LNCAP (cell line): ENCODE results near the gene PRDX2.
A peak's percentile ranks its signal among the peaks of the same experiment; 100 is the strongest.

ENCODE experiments used
- TF ChIP-seq, protein P1 (sequence below): fragments of 450-650 bp; IDR thresholded peaks from 2 replicates; pipeline ENCODE4 v1.5.1; 2017; ENCODE audit warnings: mild to moderate bottlenecking

The PRDX2 gene

DNA sequence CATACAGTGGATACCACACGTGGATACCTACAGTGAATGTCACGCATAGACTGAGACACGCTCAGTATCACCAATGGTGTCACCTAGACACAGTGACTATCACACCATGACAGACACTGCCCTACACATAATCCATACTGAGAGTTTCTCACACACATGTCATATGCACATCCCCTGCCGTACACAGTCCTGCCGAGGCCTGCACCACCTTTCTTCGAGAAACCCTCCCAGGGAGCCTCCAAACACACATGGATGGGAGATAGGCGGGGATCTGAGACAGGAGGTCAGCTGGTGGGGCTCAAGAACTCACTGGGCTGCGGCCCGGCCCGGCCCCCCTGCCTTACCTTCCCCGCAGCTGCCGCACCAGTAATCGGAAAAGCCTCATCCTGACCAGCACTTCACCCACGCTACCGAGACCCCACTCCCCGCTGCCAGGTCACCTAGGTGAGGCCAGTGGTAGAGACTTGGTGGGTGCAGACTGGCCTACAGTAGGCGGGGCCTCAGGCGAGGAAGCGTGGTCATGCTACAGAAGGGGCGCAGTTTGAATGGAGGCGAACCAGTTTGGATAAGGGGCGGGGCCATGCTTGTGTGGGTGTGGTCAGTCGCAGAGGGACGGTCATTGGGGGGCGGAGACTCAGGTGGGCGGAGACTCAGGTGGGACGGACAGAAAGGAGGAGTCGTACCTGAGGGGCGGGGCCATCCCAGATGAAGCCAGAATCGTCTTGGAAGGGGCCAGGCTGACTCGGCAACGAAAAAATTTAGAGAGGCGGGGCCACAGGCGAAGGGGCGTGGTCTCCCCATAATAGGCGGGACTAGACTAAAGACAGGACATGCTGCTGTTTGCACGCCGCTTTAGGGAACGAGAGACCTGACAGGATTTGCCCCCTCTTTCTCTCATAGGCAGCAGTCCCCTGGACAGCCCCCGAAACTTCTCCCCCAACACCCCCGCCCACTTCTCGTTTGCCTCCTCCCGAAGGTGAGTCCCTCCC is 38.8 kb upstream of the PRDX2 start:
- TF ChIP-seq, protein P1, sequence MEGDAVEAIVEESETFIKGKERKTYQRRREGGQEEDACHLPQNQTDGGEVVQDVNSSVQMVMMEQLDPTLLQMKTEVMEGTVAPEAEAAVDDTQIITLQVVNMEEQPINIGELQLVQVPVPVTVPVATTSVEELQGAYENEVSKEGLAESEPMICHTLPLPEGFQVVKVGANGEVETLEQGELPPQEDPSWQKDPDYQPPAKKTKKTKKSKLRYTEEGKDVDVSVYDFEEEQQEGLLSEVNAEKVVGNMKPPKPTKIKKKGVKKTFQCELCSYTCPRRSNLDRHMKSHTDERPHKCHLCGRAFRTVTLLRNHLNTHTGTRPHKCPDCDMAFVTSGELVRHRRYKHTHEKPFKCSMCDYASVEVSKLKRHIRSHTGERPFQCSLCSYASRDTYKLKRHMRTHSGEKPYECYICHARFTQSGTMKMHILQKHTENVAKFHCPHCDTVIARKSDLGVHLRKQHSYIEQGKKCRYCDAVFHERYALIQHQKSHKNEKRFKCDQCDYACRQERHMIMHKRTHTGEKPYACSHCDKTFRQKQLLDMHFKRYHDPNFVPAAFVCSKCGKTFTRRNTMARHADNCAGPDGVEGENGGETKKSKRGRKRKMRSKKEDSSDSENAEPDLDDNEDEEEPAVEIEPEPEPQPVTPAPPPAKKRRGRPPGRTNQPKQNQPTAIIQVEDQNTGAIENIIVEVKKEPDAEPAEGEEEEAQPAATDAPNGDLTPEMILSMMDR = no peak

DNA sequence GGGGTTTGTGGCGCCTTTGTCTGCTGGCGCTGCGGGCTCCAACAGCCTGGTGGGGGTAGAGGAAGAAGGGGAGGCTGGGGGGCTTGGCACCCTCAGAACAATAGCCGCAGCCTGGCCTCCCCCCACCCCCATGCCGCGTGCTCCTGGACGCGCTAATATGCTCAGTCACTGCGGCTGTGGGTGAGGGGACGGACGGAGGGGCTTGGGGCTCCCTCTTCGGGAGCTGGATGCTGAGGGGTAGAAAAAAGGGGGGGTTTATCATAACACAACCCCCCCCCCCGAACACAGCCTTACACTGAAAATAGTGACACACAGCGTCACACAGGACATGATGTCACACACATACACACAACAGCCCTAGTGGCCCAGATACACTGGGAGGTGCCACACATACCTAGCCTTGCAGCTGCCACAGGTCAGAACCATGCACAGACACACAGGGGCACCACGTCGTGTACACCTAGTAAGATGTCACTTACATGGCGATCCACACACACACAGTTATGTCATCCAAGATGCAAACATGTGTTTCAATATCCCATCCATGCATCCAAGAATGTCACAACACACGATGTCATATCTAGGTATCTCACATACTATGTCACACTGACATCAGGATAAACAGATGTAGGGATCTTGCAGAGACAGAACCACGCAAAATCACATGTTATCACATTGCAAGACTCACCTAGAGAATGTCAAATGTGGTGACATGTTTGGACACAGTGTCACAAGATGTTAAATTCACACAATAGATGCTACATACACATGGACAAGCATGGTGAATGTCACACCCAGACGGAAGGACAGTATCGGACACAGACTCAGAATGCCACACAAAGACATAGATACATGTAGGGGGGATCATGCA is 37.5 kb upstream of the PRDX2 start:
- TF ChIP-seq, protein P1 = no peak

DNA sequence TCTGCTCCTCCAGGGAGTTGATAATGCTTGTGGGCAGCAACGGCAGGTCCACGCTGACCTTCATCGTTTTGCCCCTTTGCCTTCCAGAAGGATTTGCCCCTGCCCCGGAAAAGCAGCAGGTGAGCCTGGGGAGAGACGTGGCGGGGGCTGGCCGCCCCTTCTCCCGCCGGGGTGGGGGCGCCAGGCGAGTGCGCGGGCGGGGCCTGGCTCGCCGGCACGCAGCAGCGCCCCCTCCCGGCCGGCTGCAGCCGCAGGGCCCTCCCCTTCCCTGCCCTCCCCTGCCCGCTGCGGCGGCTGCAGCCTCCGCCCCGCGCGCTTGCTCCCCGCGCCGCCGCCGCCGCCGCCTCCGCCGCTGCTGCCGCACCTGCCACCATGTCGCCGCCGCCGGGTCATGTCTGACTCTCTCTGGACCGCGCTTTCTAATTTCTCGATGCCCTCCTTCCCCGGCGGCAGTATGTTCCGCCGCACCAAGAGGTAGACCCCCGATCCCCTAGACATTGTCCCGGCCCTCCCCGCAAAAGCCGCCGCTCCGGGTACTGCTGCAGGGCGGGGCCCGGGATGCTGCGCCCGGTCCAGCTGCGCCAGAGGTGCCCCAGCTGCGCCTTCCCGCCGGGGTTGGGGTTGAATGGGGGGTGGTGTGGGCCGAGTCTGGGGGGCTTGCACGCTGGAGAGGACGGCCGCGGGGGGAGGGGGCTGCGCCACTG is 36.7 kb upstream of the PRDX2 start, which contains the start of gene MAST1:
TSS of gene MAST1 (plus strand) at position 334 of the 704 bp plus-strand sequence. CDS start at position 392, 58 bp downstream.
- TF ChIP-seq, protein P1 = peak; percentile 89

DNA sequence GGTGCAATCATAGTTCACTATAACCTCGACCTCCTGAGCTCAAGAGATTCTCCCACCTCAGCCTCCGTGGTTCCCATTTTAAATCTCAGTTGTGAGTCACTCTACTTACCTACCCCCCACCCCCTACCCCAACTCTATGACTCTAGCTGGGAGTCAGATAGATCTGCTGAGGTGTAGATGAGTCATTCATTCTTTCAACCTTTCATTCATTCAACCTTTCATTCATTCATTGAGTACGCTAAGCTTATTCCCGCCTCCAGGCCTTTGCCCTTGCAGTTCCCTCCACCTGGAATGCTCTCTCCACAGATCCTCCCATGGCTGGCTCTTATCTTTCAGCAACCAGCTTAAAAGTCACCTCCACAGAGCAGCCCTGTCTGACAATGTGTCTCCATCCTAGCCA is 35.6 kb upstream of the PRDX2 start:
- TF ChIP-seq, protein P1 = no peak

DNA sequence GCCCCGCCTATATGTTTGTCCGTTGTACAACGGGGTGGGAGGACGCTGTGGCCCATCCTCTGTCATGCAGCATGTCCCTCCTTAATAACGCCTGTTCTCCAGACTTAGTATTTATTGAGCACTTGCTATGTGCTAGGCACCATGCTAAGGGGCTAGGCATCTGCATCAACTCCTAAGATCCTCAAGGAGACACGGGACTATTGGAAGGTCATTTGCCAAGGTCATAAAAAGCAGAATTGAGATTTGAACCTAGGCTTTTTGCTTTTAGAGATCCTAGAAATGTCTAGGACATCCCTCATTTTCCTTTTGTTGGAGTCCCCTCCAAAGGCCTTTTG is 34.9 kb upstream of the PRDX2 start:
- TF ChIP-seq, protein P1 = no peak

DNA sequence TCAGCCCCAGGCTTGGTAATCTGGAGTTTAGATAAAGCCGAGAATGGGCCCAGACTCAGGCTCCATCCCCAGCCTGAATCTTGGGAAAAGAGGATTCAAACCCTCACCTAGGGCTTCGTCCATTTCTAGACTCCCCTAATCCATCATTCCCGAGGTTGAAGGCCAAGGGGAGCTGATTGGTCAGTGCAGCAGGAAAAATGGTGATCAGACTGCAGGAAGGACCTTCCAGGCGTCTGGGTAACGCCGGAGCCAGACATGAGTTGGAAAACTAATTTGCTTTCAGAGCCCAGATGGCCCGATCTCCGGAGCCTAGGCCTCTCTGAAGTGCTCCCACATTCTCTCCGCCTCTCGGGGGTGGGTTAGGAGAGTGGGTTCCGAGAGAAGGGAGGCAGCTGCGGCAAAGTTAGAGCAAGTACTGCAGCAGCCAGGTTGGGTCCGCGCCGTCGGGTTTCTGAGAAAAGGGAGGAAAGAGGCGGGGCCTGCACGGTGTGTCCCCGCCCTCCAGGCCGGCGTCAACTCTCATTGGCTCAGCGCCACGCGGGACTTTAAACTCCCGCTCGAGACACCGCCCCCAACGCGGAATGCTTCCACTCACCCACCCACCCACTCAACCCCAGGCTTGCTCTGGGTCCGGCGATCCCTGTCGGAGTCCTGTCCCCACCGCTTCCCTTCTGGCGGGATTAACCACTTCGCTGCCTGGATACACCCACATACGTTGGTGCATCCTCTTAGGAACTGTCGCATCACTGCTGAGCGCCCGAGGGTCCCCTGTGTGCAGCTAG is 33.6 kb upstream of the PRDX2 start:
- TF ChIP-seq, protein P1 = no peak
